B cell (primary cell): ENCODE measurements around the gene H2BW2. TPM values are rescaled to one million over a fixed set of nuclear protein-coding genes. Genes with fewer than 3 reads are reported as not detected.
"Not testable (repeated sequence)": the region's sequence is repeated elsewhere in the genome, so short reads cannot be mapped to it uniquely, and the experiment has no call there.

Experiments
- ATAC-seq: fragments of 200-7000 bp; cut with Tn5 transposase; one replicate; pipeline ENCODE4 v1.10.0; 2021; ENCODE audit warnings: low read depth, mild to moderate bottlenecking, moderate number of reproducible peaks, moderate library complexity
- CTCF ChIA-PET: fragments of 350-600 bp; sonication (Branson Sonifier 250); formaldehyde crosslinking; loops from one replicate; lab custom pipeline; 2021; ENCODE audit warnings: antibody characterized with exemption, inconsistent platforms; lab: Charles Lee
- POLR2A ChIA-PET: fragments of 350-600 bp; sonication (Branson Sonifier 250); formaldehyde crosslinking; loops from one replicate; lab custom pipeline; 2021; ENCODE audit warnings: antibody characterized with exemption; lab: Charles Lee
- DNase-seq: peaks from one replicate; pipeline ENCODE4 v3.0.0; 2013
- H2AFZ ChIP-seq: 2 replicates; pipeline ENCODE4 v1.6.1; 2012; ENCODE audit warnings: mild to moderate bottlenecking, low read depth, low read length; ENCODE audit not compliant: insufficient read depth, poor library complexity, severe bottlenecking
- H3K27ac ChIP-seq, 2 donors: 1 replicate in 1 of 2; 2 replicates in 1 of 2; pipeline ENCODE4 v1.5.1; 2012 to 2013; ENCODE audit warnings: low read length in 2 of 2, mild to moderate bottlenecking in 2 of 2, moderate library complexity in 1 of 2
- H3K27me3 ChIP-seq, 4 experiments: fragments of 200-600 bp in 1 of 4; sonication (generic) in 1 of 4; replicated peaks in 1 of 4; 1 replicate in 2 of 4; 2 replicates in 2 of 4; pipeline versions ENCODE4 v1.6.1 to v1.7.0; 2013 to 2016; ENCODE audit warnings: low read length in 3 of 4, mild to moderate bottlenecking in 2 of 4, mixed read lengths in 1 of 4, moderate library complexity in 1 of 4; ENCODE audit not compliant: insufficient read depth in 4 of 4, control insufficient read depth in 3 of 4; ENCODE audit errors: control extremely low read depth in 1 of 4
- H3K36me3 ChIP-seq, 2 experiments: replicated peaks in 1 of 2; 1 replicate in 1 of 2; 2 replicates in 1 of 2; pipeline versions ENCODE4 v1.6.1 to v1.7.1; 2013; ENCODE audit warnings: low read length in 1 of 2; ENCODE audit not compliant: insufficient read depth in 2 of 2, control insufficient read depth in 1 of 2; ENCODE audit errors: control extremely low read depth in 1 of 2, extremely low read depth in 1 of 2
- H3K4me1 ChIP-seq, 2 donors: fragments of 200-600 bp in 1 of 2; sonication (generic) in 1 of 2; 1 replicate in 1 of 2; 2 replicates in 1 of 2; pipeline versions ENCODE4 v1.5.1 to v1.6.1; 2013 to 2017; ENCODE audit warnings: low read length in 2 of 2; ENCODE audit not compliant: control insufficient read depth in 2 of 2, insufficient read depth in 2 of 2
- H3K4me2 ChIP-seq: replicated peaks from 2 replicates; pipeline ENCODE3; 2012; ENCODE audit warnings: mild to moderate bottlenecking, low read depth, low read length; ENCODE audit not compliant: poor library complexity, severe bottlenecking
- H3K4me3 ChIP-seq, 5 experiments: fragments of 200-600 bp in 1 of 5; sonication (generic) in 1 of 5; 1 replicate in 3 of 5; 2 replicates in 2 of 5; pipeline versions ENCODE4 v1.5.1 to v1.7.0; 2011 to 2016; ENCODE audit warnings: low read length in 4 of 5, mild to moderate bottlenecking in 4 of 5, low read depth in 2 of 5, control low read depth in 1 of 5, moderate library complexity in 1 of 5; ENCODE audit not compliant: insufficient read depth in 1 of 5; ENCODE audit errors: control extremely low read depth in 1 of 5, extremely low read depth in 1 of 5
- H3K79me2 ChIP-seq: fragments of 200-600 bp; sonication (generic); one replicate; pipeline ENCODE4 v1.6.0; 2016; ENCODE audit warnings: low read length; ENCODE audit not compliant: control insufficient read depth, insufficient read depth
- H3K9ac ChIP-seq: fragments of 200-600 bp; sonication (generic); 2 replicates; pipeline ENCODE4 v1.6.1; 2017; ENCODE audit warnings: mild to moderate bottlenecking, low read length, moderate library complexity
- H3K9me3 ChIP-seq, 3 donors: one replicate each; pipeline versions ENCODE4 v1.6.1 to v1.7.1; 2013; ENCODE audit warnings: low read length in 2 of 3; ENCODE audit not compliant: control insufficient read depth in 2 of 3, insufficient read depth in 1 of 3; ENCODE audit errors: control extremely low read depth in 1 of 3
- H4K20me1 ChIP-seq: 2 replicates; pipeline ENCODE4 v1.6.0; 2012; ENCODE audit warnings: mild to moderate bottlenecking, low read length; ENCODE audit not compliant: insufficient read depth, control insufficient read depth, poor library complexity, severe bottlenecking
- H3K27ac Mint-ChIP-seq: one replicate; pipeline ENCODE4 v1.8.0; 2021; ENCODE audit warnings: mixed read lengths
- H3K27me3 Mint-ChIP-seq: one replicate; pipeline ENCODE4 v1.8.0; 2021; ENCODE audit warnings: mixed read lengths
- H3K4me1 Mint-ChIP-seq: one replicate; pipeline ENCODE4 v1.8.0; 2021; ENCODE audit warnings: mixed read lengths
- H3K4me3 Mint-ChIP-seq: one replicate; pipeline ENCODE4 v1.8.0; 2021; ENCODE audit warnings: mixed read lengths
- H3K9me3 Mint-ChIP-seq: one replicate; pipeline ENCODE4 v1.8.0; 2022; ENCODE audit warnings: mixed read lengths; ENCODE audit not compliant: insufficient read depth
- WGBS: methylation state at CpG from one replicate; pipeline ENCODE4 v1.1.5; 2013; ENCODE audit warnings: missing lambda C conversion rate; ENCODE audit not compliant: insufficient coverage; 5-methylcytosine and 5-hydroxymethylcytosine counted together
- intact Hi-C: fragments of 100-400 bp; cut with micrococcal nuclease; formaldehyde crosslinking; loops from one replicate; pipeline ENCODE4 v1.10.0; 2022
- polyA plus RNA-seq: library from polyadenylated mRNA; depleted of rRNA; stranded (reverse); fragments of >200 nt; gene quantifications from 2 replicates; pipeline ENCODE4 v1.2.3, GENCODE V29; 2012
- total RNA-seq, 2 donors: library from RNA; stranded (reverse); fragments of 120-200 nt in 1 of 2; gene quantifications; 1 replicate in 1 of 2; 2 replicates in 1 of 2; pipeline versions ENCODE4 v1.2.3 to v1.2.4, GENCODE V29; 2013 to 2022

H2BW2 gene
- total and polyA plus RNA-seq, 2 donors (not counting 1 experiment from before 2014, with no cell fraction given), result not detected

- ATAC-seq, CTCF ChIA-PET, POLR2A ChIA-PET, intact Hi-C loops, H3K9me3 Mint-ChIP-seq, H3K4me2 ChIP-seq, H3K79me2 ChIP-seq, H3K36me3 ChIP-seq, H3K27me3 Mint-ChIP-seq, H3K4me3 Mint-ChIP-seq, H3K9me3 ChIP-seq, H4K20me1 ChIP-seq, H3K9ac ChIP-seq, H3K27me3 ChIP-seq, H3K4me3 ChIP-seq, H3K27ac ChIP-seq, H2AFZ ChIP-seq, DNase-seq, H3K27ac Mint-ChIP-seq, H3K4me1 Mint-ChIP-seq, H3K4me1 ChIP-seq: not testable (repeated sequence)
- whole genome bisulfite sequencing, result no CpG with 5 or more reads among the region's 18 CpGs
Observed at GRCh38 chrX:104062636-104063035, 22.9 kb downstream of the H2BW2 start.

- not testable (repeated sequence) for H4K20me1 ChIP-seq, H3K4me2 ChIP-seq
Observed at GRCh38 chrX:104075778-104076445, 36.2 kb downstream of the H2BW2 start, which contains the start of gene TMSB15C. Gene TMSB15C, minus strand, starts transcription at chrX:104076236.

GRCh38 chrX:104077854-104078253, 38.1 kb downstream of the H2BW2 start:
- H3K27me3 Mint-ChIP-seq, H3K36me3 ChIP-seq, H4K20me1 ChIP-seq, H3K4me3 ChIP-seq, H3K4me2 ChIP-seq, H3K9me3 Mint-ChIP-seq, H3K9ac ChIP-seq, H3K4me1 ChIP-seq, H3K27ac ChIP-seq, CTCF ChIA-PET, H3K9me3 ChIP-seq, ATAC-seq, H2AFZ ChIP-seq, H3K4me1 Mint-ChIP-seq, H3K27me3 ChIP-seq, intact Hi-C loops, H3K4me3 Mint-ChIP-seq, H3K79me2 ChIP-seq, DNase-seq, H3K27ac Mint-ChIP-seq, POLR2A ChIA-PET: not testable (repeated sequence)
- WGBS, result no CpG with 5 or more reads among the region's 6 CpGs

More at GRCh38 chrX:104075778-104076445, 36.2 kb downstream of the H2BW2 start, which contains the start of gene TMSB15C:
- POLR2A ChIA-PET, H3K27ac Mint-ChIP-seq, H3K27me3 Mint-ChIP-seq, H3K27me3 ChIP-seq, H3K27ac ChIP-seq, CTCF ChIA-PET, H3K9ac ChIP-seq, H3K9me3 Mint-ChIP-seq, H3K4me1 ChIP-seq, H3K9me3 ChIP-seq, H3K4me3 ChIP-seq, DNase-seq, H3K79me2 ChIP-seq, H2AFZ ChIP-seq, H3K4me3 Mint-ChIP-seq, intact Hi-C loops, H3K4me1 Mint-ChIP-seq, H3K36me3 ChIP-seq: not testable (repeated sequence)
- ATAC-seq, result peak; percentile 98
- WGBS, result no CpG with 5 or more reads among the region's 46 CpGs
